H1 (cell line): ENCODE results near the gene KRTAP4-5. TPM values are rescaled to one million over a fixed set of nuclear protein-coding genes. Genes with fewer than 3 reads are reported as not detected.

Experiments
- CTCF ChIA-PET: fragments of 300-600 bp; sonication (Branson Sonifier 250); formaldehyde crosslinking; loops from one replicate; lab custom pipeline; 2021; ENCODE audit not compliant: partially characterized antibody; lab: Charles Lee
- POLR2A ChIA-PET: fragments of 300-600 bp; sonication (Branson Sonifier 250); formaldehyde crosslinking; loops from one replicate; lab custom pipeline; 2021; ENCODE audit warnings: inconsistent platforms; ENCODE audit not compliant: partially characterized antibody; lab: Charles Lee
- DNase-seq, 2 experiments: peaks; one replicate each; pipeline versions ENCODE4 v3.0.0 to v3.0.0-alpha.2; 2010 to 2022; ENCODE audit warnings: low spot score in 2 of 2, low read depth in 1 of 2, mixed read lengths in 1 of 2
- FAIRE-seq: peaks from 2 replicates; lab custom pipeline; 2011; peaks lifted over from hg19 to GRCh38; lab: Jason Lieb, UNC
- H2AFZ ChIP-seq: 2 replicates; pipeline ENCODE4 v1.8.1; 2012; ENCODE audit warnings: low read length, inconsistent platforms
- H2AK5ac ChIP-seq: 2 replicates; pipeline ENCODE4 v1.6.1; 2013; ENCODE audit warnings: low read depth, low read length
- H2BK120ac ChIP-seq: replicated peaks from 2 replicates; pipeline ENCODE3; 2013; ENCODE audit warnings: low read depth, low read length, inconsistent platforms
- H2BK12ac ChIP-seq: 2 replicates; pipeline ENCODE4 v1.6.1; 2013; ENCODE audit warnings: low read depth, low read length
- H2BK15ac ChIP-seq: 2 replicates; pipeline ENCODE4 v1.6.1; 2013; ENCODE audit warnings: low read length
- H2BK20ac ChIP-seq: 2 replicates; pipeline ENCODE4 v1.6.1; 2013; ENCODE audit warnings: low read length
- H2BK5ac ChIP-seq: 2 replicates; pipeline ENCODE4 v1.6.1; 2013; ENCODE audit warnings: low read depth, low read length
- H3K14ac ChIP-seq: 2 replicates; pipeline ENCODE4 v1.6.1; 2013; ENCODE audit warnings: inconsistent platforms; ENCODE audit not compliant: insufficient read length
- H3K18ac ChIP-seq: 2 replicates; pipeline ENCODE4 v1.6.1; 2013; ENCODE audit warnings: low read length; ENCODE audit errors: extremely low read depth
- H3K23ac ChIP-seq: 2 replicates; pipeline ENCODE4 v1.6.1; 2013; ENCODE audit warnings: inconsistent platforms; ENCODE audit not compliant: insufficient read length
- H3K23me2 ChIP-seq: 2 replicates; pipeline ENCODE4 v1.6.1; 2013; ENCODE audit warnings: low read depth, low read length
- H3K27ac ChIP-seq: 2 replicates; pipeline ENCODE4 v1.6.1; 2011; ENCODE audit warnings: low read depth, low read length, inconsistent platforms
- H3K27me3 ChIP-seq, 4 experiments: replicated peaks in 1 of 4; 1 replicate in 1 of 4; 2 replicates in 3 of 4; pipeline versions ENCODE4 v1.6.1 to v1.8.1; 2011 to 2013; ENCODE audit warnings: low read length in 3 of 4, mild to moderate bottlenecking in 3 of 4, inconsistent platforms in 2 of 4, mixed read lengths in 2 of 4, moderate library complexity in 1 of 4; ENCODE audit not compliant: control insufficient read depth in 3 of 4, insufficient read depth in 3 of 4; ENCODE audit errors: extremely low read depth in 1 of 4
- H3K36me3 ChIP-seq, 4 experiments: 2 replicates each; pipeline versions ENCODE4 v1.6.1 to v1.8.1; 2011 to 2013; ENCODE audit warnings: mild to moderate bottlenecking in 4 of 4, low read length in 3 of 4, moderate library complexity in 2 of 4, control low read depth in 1 of 4, inconsistent platforms in 1 of 4; ENCODE audit not compliant: insufficient read depth in 4 of 4, control insufficient read depth in 2 of 4
- H3K4ac ChIP-seq: replicated peaks from 2 replicates; pipeline ENCODE3; 2013; ENCODE audit warnings: low read length, low read depth, mixed read lengths, inconsistent platforms; ENCODE audit not compliant: insufficient read length
- H3K4me1 ChIP-seq, 4 experiments: replicated peaks in 1 of 4; 1 replicate in 1 of 4; 2 replicates in 3 of 4; pipeline versions ENCODE4 v1.6.1 to v1.8.1; 2011 to 2013; ENCODE audit warnings: low read length in 3 of 4, inconsistent platforms in 2 of 4, mixed read lengths in 1 of 4; ENCODE audit not compliant: insufficient read depth in 4 of 4, control insufficient read depth in 3 of 4
- H3K4me2 ChIP-seq, 2 experiments: 2 replicates each; pipeline versions ENCODE4 v1.6.1 to v1.8.1; 2011 to 2013; ENCODE audit warnings: low read depth in 2 of 2, low read length in 2 of 2, control low read depth in 1 of 2, inconsistent platforms in 1 of 2, mild to moderate bottlenecking in 1 of 2; ENCODE audit not compliant: insufficient read depth in 1 of 2
- H3K4me3 ChIP-seq, 4 experiments: fragments of 200-600, 300-600 bp in 1 of 4; sonication (generic), shearing (Covaris generic), sonication (Bioruptor Twin) in 1 of 4; 2 replicates each; pipeline versions ENCODE4 v1.5.1 to v1.8.1; 2011 to 2016; ENCODE audit warnings: low read length in 4 of 4, low read depth in 3 of 4, control low read depth in 2 of 4, inconsistent platforms in 2 of 4, mild to moderate bottlenecking in 2 of 4, mixed read lengths in 1 of 4, moderate library complexity in 1 of 4; ENCODE audit not compliant: insufficient read depth in 2 of 4; ENCODE audit errors: extremely low read depth in 1 of 4
- H3K56ac ChIP-seq: replicated peaks from 2 replicates; pipeline ENCODE3; 2013; ENCODE audit warnings: low read depth, mild to moderate bottlenecking, mixed read lengths, low read length, inconsistent platforms; ENCODE audit not compliant: insufficient read length
- H3K79me1 ChIP-seq: 2 replicates; pipeline ENCODE4 v1.6.1; 2013; ENCODE audit warnings: low read depth, low read length, control low read depth
- H3K79me2 ChIP-seq, 2 experiments: 2 replicates each; pipeline versions ENCODE4 v1.6.1 to v1.8.1; 2012 to 2013; ENCODE audit warnings: low read length in 2 of 2, mild to moderate bottlenecking in 2 of 2, inconsistent platforms in 1 of 2; ENCODE audit not compliant: insufficient read depth in 2 of 2, control insufficient read depth in 1 of 2
- H3K9ac ChIP-seq, 4 experiments: replicated peaks in 1 of 4; 1 replicate in 1 of 4; 2 replicates in 3 of 4; pipeline versions ENCODE4 v1.6.1 to v1.8.1; 2011 to 2013; ENCODE audit warnings: low read depth in 3 of 4, low read length in 3 of 4, control low read depth in 2 of 4, mild to moderate bottlenecking in 2 of 4, moderate library complexity in 2 of 4, inconsistent platforms in 1 of 4; ENCODE audit errors: extremely low read depth in 1 of 4
- H3K9me3 ChIP-seq, 2 experiments: 2 replicates each; pipeline versions ENCODE4 v1.6.1 to v1.8.1; 2012 to 2013; ENCODE audit warnings: mild to moderate bottlenecking in 2 of 2, moderate library complexity in 2 of 2, control low read depth in 1 of 2, inconsistent platforms in 1 of 2, low read depth in 1 of 2, low read length in 1 of 2, mixed read lengths in 1 of 2; ENCODE audit not compliant: insufficient read depth in 2 of 2
- H4K20me1 ChIP-seq, 2 experiments: replicated peaks in 1 of 2; 2 replicates each; pipeline versions ENCODE3 to v1.8.1; 2011 to 2013; ENCODE audit warnings: inconsistent platforms in 2 of 2, low read length in 2 of 2, mild to moderate bottlenecking in 1 of 2; ENCODE audit not compliant: insufficient read depth in 2 of 2, control insufficient read depth in 1 of 2
- H4K5ac ChIP-seq: 2 replicates; pipeline ENCODE4 v1.6.1; 2013; ENCODE audit warnings: low read length, low read depth, mixed read lengths, inconsistent platforms; ENCODE audit not compliant: insufficient read length
- H4K8ac ChIP-seq: 2 replicates; pipeline ENCODE4 v1.8.0; 2013; ENCODE audit warnings: mild to moderate bottlenecking, moderate library complexity, low read length, inconsistent platforms; ENCODE audit not compliant: insufficient read depth; ENCODE audit errors: extremely low read depth
- H4K91ac ChIP-seq: replicated peaks from 2 replicates; pipeline ENCODE3; 2013; ENCODE audit warnings: low read length, mixed read lengths, inconsistent platforms; ENCODE audit not compliant: insufficient read length
- CBX5 ChIP-seq: fragments of 300-800, 300-1000 bp; sonication (generic); IDR thresholded peaks from 2 replicates; pipeline ENCODE4 v1.7.1; 2016; ENCODE audit warnings: antibody characterized with exemption, low read length, low read depth
- CHD1 ChIP-seq: IDR thresholded peaks from 2 replicates; pipeline ENCODE4 v1.6.1; 2012; ENCODE audit warnings: low read depth, low read length, improper control_type of control experiment
- CHD2 ChIP-seq: IDR thresholded peaks from 2 replicates; pipeline ENCODE4 v1.6.1; 2012; ENCODE audit warnings: low read length, improper control_type of control experiment
- CTBP2 ChIP-seq: IDR thresholded peaks from 2 replicates; pipeline ENCODE4 v1.7.0; 2011; ENCODE audit warnings: borderline replicate concordance, mild to moderate bottlenecking, moderate library complexity, mixed read lengths, low read length; ENCODE audit not compliant: insufficient read depth, insufficient read length
- CTCF ChIP-seq, 3 experiments: IDR thresholded peaks; 1 replicate in 2 of 3; 2 replicates in 1 of 3; pipeline versions ENCODE4 v1.5.1 to v1.6.1; 2011; ENCODE audit warnings: low read length in 3 of 3, mild to moderate bottlenecking in 3 of 3, inconsistent platforms in 2 of 3, low read depth in 1 of 3, moderate library complexity in 1 of 3; ENCODE audit not compliant: insufficient read depth in 1 of 3; ENCODE audit errors: control extremely low read depth in 1 of 3
- EGR1 ChIP-seq: IDR thresholded peaks from 2 replicates; pipeline ENCODE4 v1.6.1; 2011; ENCODE audit warnings: low read depth, low read length, borderline replicate concordance
- GTF2F1 ChIP-seq: IDR thresholded peaks from 2 replicates; pipeline ENCODE4 v1.6.1; 2012; ENCODE audit warnings: low read depth, low read length, improper control_type of control experiment, borderline replicate concordance
- KDM1A ChIP-seq: fragments of 200-600, 300-600 bp; sonication (generic); IDR thresholded peaks from 2 replicates; pipeline ENCODE4 v1.7.1; 2016; ENCODE audit warnings: mild to moderate bottlenecking, low read length, borderline replicate concordance
- POU5F1 ChIP-seq: IDR thresholded peaks from 2 replicates; pipeline ENCODE4 v1.6.1; 2011; ENCODE audit warnings: low read depth, mild to moderate bottlenecking, low read length, moderate library complexity
- RBBP5 ChIP-seq: IDR thresholded peaks from 2 replicates; pipeline ENCODE4 v1.7.1; 2012; ENCODE audit warnings: low read depth, mild to moderate bottlenecking, inconsistent platforms, low read length, moderate library complexity, borderline replicate concordance
- SP2 ChIP-seq: IDR thresholded peaks from 2 replicates; pipeline ENCODE4 v1.6.1; 2012; ENCODE audit warnings: mild to moderate bottlenecking, low read length, inconsistent platforms
- SRF ChIP-seq: IDR thresholded peaks from 2 replicates; pipeline ENCODE4 v1.6.1; 2011; ENCODE audit warnings: mild to moderate bottlenecking, low read depth, low read length, moderate library complexity
- ZNF274 ChIP-seq: IDR thresholded peaks from 2 replicates; pipeline ENCODE4 v1.7.0; 2012; ENCODE audit warnings: low read length, borderline replicate concordance; ENCODE audit errors: extremely low read depth
- WGBS, 2 experiments: shearing (Covaris generic) in 1 of 2; methylation state at CpG; one replicate each; pipeline versions ENCODE4 v1.1.6 to v1.1.7; 2013 to 2015; ENCODE audit warnings: low lambda C conversion rate in 2 of 2, mixed read lengths in 2 of 2, inconsistent platforms in 1 of 2, low coverage in 1 of 2, missing lambda C conversion rate in 1 of 2; ENCODE audit not compliant: insufficient replicate concordance in 2 of 2, insufficient coverage in 1 of 2, insufficient read length in 1 of 2; ENCODE audit errors: extremely low coverage in 1 of 2, missing lambda C conversion rate in 1 of 2; 5-methylcytosine and 5-hydroxymethylcytosine counted together
- polyA plus RNA-seq, 7 experiments: library from polyadenylated mRNA; depleted of rRNA in 3 of 7; stranded (reverse) in 5 of 7; unstranded in 2 of 7; fragments of >200 nt in 5 of 7; fragments of 200-250 nt in 2 of 7; gene quantifications; 1 replicate in 5 of 7; 2 replicates in 1 of 7; 4 replicates in 1 of 7; pipeline versions ENCODE4 v1.2.1 to v1.2.3, GENCODE V29; 2011 to 2013; ENCODE audit warnings: missing spikeins in 2 of 7, mixed read lengths in 2 of 7
- total RNA-seq: library from RNA; stranded (reverse); fragmentation: NEBNext Ultra II Directional; extraction: Animal tissue kit (Norgen Biotek cat#: 25700); gene quantifications from 2 replicates; pipeline ENCODE4 v1.2.1, GENCODE V29; 2021

Gene KRTAP4-5
- total and polyA plus RNA-seq, 2 of the 8 experiments (the other 6 are each of a cell fraction or from before 2014, with no cell fraction given): not detected

- Histone ChIP-seq H2BK5ac (no peak overlapping the region), H2AK5ac (no peak overlapping the region), H4K5ac (no peak overlapping the region), H4K8ac (no peak overlapping the region), H3K27me3 (no peaks in the 10 kb centered on the region), H3K14ac (no peak overlapping the region), H3K9me3 (no peaks in the 10 kb centered on the region), H3K36me3 (no peaks in the 10 kb centered on the region), H3K4me2 (no peak overlapping the region), H2BK120ac (no peak overlapping the region), H3K4ac (no peak overlapping the region), H3K23me2 (no peaks in the 10 kb centered on the region; the same call in 1 of the 2 replicates), H3K18ac (no peak overlapping the region), H3K79me1 (no peaks in the 10 kb centered on the region), H2BK15ac (no peak overlapping the region), H3K4me3 (no peak overlapping the region), H3K56ac (no peak overlapping the region), H4K91ac (no peak overlapping the region), H2BK20ac (no peak overlapping the region), H3K9ac (no peak overlapping the region), H4K20me1 (no peaks in the 10 kb centered on the region), H2AFZ (no peak overlapping the region), H3K4me1 (no peaks in the 10 kb centered on the region), H3K27ac (no peak overlapping the region), H3K23ac (no peak overlapping the region), H2BK12ac (no peak overlapping the region), H3K79me2 (no peaks in the 10 kb centered on the region)
- CTCF ChIA-PET: interaction anchor here (0.6 kb wide), 1 partner anchor 1349 kb away, joined by 3 read pairs; no protein-coding TSS in a partner anchor
- 89% methylated on average over 3 of the region's 3 CpGs; no CpG with 5 or more reads in 1 of the 2 experiments for WGBS, 2 experiments
- no peak for FAIRE-seq
- DNase-seq: no peak
- POLR2A ChIA-PET: no interaction called here
- TF ChIP-seq RBBP5 (no peak), CTCF (IDR thresholded peaks at IDR 0.05; ENCODE audit: control extremely low read depth in 1 of 3, insufficient read depth in 1 of 3, low read depth in 1 of 3, low read length in 3 of 3) (no peak), CTBP2 (no peak), KDM1A (no peak), ZNF274 (no peak), SP2 (no peak), CHD1 (no peak), CBX5 (no peak), EGR1 (no peak), SRF (no peak), POU5F1 (no peak), GTF2F1 (no peak), CHD2 (no peak)
These were observed 28.7 kb upstream of the KRTAP4-5 start for GRCh38 chr17:41178341-41178740.
